ENCODE results near the gene MATN4.

GRCh38 chr20:45294659-45295058, 13.4 kb downstream of the MATN4 start:
- TF ChIP-seq CTCF (IDR thresholded peaks at IDR 0.05) (no peak), POLR2A (IDR thresholded peaks at IDR 0.05) (no peak)

Measured in prostate gland (tissue), 2 donors.